GM18519 (cell line): ENCODE results near the gene SERPINA4.

Experiments used
- ATAC-seq: cut with Tn5 transposase; IDR thresholded peaks from one replicate; pipeline ENCODE4 v1.9.1; 2021; ENCODE audit warnings: mild to moderate bottlenecking, moderate library complexity; ENCODE audit not compliant: unreplicated experiment, low FRiP score

SERPINA4 gene

DNA sequence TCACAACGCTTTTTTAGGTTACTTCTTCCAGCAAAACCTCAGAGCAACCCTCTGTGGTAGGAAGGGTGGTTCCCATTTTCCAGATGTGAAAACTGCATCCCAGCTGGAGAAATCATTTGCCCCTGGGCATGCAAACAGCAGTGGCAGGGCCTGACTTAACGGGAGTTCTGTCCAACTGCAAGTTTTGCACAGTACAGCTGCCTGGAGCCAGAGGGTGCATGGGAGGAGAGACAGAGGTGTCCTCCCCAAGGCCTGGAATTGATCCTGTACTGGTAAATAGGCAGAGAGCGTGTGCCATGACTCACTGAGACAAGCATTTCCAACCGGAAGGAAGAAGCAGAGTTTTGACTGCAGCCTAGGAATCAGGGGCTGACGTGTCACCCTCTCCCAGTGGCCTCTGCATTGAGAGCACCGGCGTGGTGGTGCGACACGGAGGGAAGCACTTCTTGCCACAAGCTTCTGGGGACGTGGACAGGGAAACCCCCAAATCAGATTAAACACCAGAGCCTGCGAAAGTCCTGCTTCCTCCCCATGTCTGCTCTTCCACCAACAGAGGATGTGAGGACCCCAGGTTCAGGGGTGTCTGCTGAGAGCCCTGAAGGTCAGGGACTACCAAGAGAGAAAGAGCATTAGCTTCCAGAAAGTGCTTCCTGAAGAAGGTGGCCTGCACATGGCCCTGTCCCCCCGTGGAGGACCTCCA is 19.0 kb upstream of the SERPINA4 start:
- ATAC-seq, result no peak

DNA sequence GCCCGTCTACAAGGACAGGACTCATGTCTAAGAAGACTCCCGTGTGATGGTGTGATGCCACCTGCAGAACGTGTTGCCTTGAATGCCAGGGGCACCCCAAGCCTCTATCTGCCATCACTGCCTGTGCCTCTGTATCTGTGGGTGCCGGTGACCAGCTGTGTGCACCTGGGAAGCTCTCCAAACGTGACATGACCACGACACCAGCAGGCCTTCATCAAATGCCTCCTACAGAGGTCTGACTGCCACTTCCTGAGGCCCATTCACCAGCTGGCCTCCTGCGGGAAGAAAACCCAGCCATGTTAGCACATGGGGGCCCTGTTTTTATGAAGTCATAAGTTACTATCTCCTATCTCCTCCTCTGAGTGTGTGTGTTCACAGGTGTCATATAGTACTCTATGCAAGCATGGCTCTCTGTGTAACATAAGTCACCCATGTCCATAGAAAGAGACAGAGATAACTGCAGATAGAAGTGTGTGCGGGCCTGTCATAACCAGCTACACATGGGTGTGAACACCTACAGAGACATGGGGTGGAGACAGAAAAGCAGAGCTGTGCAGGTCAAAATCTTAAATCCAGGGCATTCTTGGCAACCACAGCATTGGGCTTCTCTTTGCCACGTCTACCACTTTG is 18.3 kb upstream of the SERPINA4 start:
- no peak for ATAC-seq

DNA sequence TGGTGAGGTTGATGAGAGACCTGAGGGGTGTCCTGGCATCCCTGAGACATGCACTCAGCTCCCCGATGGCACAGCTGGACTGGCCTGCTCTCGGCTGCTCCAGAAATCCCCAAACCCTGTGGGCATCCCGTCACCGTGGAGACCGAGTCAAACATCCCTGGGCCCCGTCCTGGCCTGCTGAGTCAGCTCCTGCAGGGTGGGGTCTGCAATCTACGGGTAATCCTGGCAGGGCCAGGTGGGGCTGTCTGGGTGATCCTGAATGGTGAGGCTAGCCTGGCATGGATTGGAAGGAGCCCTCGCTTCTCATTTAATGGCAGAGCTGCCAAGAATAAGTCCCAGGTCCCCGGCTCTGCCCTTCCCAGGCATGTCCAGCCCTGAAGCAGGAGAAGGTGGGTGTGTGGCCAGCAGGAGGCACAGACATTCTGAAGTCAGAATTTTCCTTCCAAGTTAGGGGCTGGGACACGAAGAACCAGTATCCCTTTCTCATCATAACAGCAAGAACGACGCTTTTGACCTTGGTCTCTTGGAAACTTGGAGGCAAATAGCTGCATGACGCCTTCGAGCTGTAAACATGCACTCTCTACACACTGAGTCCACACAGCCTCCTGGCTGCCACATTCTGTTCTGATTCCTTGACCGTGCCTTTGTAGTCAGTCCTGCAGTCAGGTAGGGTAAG is 17.7 kb upstream of the SERPINA4 start:
- ATAC-seq, result no peak

DNA sequence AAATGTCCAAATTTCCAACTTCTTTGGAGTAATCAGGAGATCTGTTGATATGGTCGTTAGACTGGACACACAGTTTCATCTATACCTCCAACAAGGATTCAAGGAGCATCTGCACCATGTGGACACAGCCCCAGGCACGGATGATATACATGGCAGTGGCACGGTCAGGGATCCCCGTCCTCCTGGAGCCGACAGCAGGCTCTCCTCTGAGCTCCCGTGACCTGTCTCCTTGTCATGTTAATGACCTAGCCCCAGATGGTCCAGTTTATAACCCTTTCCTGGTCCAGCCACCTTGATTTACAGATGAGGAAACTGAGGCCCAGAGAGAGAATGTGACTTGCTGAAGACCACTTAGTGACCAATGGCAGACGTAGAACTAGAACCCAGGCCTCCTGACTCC is 16.5 kb upstream of the SERPINA4 start:
- no peak for ATAC-seq

DNA sequence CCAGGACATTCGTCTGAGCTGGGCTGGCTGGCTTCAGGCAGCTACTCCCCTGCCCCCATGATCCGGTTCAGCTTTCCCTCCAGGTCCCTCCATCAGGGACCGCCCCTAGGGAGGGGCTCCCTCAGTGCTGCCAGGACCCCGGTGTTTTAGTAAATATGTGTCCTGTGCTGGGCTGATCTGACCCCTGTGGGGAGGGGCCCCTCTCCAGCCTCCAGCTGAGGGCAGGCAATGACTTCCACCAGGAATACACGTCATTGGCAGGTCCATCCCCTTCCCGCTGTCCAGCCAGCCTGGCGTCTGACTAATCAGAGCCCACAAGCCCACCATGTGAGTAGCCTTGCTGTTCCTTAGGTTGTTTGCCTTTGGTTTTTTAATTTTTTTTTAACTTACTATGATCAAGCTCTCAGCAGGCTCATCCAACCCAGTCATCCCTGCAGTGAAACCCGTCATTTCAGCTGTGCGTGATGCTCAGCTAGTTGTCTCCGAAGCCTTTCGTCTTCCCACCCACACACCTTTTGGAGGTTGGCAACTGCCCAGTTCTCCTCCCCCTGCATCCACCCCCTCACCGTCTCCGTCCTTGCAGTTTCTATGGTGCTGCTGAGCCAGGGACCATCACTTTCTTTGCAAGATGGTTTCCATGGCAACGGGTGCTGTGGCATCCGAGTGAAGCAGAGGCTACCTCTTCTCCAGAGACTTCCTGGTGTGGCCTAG is 16.0 kb upstream of the SERPINA4 start:
- ATAC-seq, result no peak

DNA sequence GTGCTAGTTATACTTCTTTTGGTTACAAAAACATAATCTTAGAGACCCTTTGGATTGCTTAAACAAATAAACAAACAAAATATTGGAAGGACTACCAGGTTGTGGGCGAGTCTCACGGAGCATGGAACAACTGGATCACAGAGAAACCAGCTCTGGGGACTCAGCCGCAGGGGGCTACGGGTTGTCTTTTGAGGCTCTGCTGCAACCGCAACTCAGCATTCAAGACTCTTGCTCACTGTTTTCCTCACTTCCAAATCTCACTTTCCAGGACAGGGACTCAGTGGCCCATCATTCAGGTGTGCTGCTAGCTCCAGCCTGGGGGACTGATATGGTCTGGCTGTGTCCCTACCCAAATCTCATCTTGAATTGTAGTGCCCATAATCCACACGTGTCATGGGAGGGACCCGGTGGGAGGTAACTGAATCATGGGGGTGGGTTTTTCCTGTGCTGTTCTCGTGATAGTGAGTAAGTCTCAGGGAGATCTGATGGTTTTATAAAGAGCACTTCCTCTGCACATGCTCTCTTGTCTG is 14.0 kb upstream of the SERPINA4 start:
- ATAC-seq, result no peak

DNA sequence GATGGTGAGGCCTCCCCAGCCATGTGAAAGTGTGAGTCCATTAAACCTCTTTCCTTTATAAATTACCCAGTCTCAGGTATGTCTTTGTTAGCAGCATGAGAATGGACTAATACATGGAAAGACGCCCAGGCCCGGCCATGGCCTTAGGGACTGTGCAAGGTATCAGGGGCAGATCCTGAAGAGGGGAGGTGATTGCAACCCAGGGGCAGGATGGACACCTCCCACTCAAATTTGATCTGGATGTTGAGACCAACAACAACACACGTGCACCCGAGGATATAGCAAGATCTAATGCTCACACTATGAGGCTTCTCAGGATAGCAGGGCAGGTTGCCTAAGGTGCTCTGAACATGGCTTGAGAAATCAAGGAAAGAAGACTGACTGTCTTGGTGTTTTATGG is 13.5 kb upstream of the SERPINA4 start:
- ATAC-seq, result no peak

DNA sequence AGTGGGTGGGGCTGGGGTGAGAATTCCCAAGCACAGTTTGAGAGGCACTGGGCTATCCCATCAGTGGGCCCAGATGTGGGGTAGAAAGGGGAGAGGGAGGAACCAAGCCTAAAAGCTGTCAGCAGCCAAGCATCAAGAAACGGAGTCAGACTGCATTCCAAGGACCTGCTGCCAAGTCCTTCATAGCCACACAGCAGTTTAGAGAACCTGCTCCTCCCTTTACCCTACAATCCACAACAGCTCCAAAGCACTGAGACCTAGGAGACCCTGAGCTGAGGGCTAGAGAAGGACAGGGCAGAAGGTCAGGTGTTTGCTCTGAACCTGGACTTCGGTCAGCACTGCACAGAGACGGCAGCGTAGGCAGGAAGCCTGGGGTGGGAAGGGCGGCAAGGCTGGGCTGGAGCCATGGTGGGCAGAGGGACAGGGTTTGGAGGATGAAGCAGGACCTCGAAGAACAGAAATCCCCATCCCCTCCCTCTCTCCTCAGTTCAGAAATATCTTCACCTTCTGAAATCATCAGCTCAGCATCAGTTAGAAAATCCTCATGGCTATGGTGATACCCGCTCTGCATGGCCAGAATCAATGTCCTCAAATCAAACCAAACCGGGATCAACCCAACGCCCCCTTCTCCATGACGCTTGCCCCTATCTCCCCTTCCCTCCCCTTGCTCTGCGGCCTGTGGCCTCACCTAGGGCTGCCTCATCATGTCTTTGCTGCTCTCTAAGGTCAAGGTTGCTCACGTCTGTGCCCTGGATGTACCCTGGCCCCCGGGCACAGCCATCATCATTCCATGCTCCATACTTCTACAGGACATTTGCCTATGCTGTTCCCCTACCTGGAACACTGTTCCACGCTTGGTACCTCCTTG is 12.9 kb upstream of the SERPINA4 start:
- no peak for ATAC-seq

DNA sequence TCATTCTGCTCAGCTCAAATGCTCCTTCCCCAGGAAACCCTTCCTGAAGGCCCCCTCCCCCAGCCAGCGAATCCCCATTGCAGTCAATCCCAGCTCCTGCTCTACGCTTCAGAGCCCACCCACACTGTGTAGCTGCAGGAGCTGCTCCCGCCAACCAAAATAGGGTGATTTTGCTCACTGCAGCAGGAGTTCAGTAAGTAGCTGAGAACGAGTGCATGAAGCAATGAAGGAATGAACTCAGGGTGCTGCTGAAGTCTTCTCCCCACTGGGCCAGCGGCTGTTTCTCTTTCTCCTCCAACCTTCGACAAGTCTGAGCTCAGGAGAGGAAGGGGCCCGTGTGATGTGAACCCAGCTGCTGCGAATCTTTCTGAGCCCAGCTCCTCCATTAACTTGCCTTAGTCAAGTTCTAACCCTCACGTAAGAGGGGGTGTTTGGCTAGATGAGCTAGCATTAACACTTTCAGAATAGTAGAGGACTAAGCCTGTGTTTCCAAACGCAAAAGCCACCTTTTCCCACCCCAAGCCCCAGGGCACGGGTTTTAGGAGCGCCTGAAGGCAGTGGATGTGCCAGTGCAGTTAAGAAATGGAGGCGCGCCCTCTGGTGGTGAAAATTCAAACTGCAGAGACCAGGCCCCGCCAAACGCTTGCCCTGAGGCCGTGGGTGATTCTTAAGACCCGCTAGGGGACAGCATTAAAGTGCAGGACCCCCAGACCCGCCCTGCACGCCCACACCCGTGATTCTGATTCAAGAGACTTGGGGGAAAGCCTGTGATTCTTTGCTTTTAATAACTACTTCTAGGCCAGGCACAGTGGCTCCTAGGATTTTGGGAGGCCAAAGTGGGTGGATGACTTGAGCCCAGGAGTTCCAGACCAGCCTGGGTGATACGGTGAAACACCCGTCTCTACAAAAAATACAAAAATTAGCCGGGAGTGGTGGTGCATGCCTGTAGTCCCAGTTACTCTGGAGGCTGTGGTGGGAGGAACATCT is 11.9 kb upstream of the SERPINA4 start:
- no peak for ATAC-seq

DNA sequence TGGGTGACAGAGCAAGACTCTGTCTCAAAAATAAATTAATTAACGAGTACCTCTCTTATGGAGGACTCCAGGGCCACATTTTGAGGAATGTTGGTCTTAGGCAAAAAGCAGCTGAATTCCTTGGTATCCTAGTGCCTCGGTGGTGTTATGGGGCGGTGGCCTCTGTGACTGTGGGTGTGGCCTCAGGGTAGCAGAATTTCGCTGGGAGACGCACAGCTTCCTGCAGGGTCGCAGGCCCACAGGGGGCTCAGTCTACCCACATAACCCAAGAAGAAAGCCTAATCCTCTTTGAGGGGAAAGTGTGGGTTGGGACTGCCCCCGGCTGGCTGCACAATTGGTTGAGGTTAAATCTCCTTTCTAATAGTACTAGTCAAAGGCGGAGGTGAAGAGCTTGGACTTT is 11.2 kb upstream of the SERPINA4 start:
- ATAC-seq, result no peak

DNA sequence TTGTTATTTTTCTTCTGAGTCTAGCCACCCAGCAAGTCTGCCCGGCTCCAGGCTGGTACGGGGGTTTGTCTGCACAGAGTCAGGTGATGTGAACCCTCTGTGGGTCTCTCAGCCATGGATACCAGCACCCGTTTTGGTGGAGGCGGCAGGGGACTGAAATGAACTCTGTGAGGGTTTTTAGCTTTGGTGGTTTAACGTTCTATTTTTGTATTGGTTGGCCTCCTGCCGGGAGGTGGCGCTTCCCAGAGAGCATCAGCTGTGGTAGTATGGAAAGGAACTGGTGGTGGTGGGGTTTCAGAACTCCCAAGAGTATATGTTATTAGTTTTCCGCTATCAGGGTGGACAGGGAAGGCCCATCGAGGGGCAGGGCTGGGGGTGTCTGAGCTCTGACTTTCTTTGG is 5.3 kb upstream of the SERPINA4 start:
- no peak for ATAC-seq

DNA sequence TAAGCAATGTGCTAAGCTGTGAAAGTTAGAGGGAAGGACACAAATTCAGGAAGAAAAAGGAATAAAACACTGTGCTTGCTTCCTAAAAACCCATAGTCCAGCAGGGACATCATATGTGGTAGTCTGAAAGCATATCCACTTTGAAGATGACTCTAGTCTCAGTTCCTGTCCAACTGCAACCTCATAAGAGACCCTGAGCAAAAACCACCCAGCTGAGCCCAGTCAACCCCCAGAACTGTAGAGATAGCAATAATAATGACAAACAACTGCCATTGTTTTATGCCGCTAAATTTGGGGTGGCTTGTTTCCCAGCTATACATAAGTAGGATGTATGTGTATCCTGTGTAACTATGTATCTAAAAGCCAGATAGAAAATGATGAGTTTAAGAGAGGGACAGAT is 3.9 kb upstream of the SERPINA4 start:
- no peak for ATAC-seq

DNA sequence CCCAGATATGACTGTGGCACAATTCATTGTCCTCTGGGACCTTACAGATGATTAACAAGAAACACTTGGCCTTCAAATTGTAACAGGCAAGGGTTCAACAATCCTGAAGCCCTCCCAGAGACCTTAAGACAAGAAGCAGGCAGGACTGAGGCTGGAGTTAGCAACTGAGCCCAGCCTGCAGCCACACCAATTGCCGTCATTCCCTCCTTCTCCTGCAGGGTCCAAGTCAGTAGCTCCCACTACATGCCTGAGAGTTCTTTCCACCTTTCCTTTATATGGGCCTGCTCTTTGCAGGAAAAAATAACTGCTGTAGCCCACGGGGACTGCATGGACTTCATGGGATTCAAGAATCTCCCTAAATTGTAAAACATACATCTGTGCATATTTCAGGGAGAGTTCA is 2.4 kb upstream of the SERPINA4 start:
- no peak for ATAC-seq

DNA sequence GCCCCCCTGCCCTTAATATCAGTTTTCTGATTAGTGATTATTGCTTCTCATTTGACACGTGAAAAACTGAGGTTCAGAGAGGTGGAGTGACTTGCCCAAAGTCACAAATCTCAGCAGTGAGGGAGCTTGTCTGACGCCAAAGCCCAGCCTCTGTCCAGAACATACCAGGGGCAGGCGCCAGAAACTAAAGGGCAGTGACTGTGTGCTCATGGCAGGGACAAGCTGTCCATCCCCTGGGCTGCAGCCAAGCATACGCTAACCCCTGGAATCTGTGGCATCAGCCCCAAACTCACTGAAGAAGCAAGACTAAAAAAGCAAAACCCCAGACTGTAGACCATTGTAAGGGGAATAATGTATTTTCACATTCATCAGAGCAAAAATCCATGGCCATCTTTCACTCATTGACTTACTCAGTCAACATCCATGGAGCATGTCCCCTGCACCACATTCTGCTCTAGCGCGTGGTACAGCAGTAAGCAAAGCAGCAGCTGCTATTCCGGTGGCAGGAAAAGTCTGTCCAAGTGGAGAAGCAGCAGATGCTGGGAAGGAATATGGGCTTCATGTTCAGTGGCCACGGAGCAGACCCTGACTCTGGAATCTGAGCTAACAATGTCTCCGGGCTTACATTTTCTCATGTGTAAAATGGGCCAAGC is 1.5 kb upstream of the SERPINA4 start:
- no peak for ATAC-seq

DNA sequence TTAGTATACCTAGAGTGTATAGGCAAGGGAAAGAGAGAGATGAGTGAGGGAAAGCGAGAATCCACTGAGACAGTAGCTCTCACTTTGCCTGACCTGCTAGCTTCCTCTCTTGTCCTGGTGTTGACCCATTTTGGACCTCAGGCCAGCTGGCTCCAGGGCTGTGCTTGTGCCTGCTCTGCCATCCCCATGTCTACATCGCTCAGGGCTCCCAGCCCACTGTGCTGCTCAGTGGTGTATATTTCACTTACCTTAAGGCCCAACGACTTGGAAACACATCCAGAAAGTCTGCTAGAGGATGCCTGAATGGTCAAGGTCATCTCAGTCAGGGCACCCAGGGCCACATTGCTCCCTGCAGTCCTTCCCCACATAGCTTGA is 964 bp upstream of the SERPINA4 start:
- no peak for ATAC-seq

DNA sequence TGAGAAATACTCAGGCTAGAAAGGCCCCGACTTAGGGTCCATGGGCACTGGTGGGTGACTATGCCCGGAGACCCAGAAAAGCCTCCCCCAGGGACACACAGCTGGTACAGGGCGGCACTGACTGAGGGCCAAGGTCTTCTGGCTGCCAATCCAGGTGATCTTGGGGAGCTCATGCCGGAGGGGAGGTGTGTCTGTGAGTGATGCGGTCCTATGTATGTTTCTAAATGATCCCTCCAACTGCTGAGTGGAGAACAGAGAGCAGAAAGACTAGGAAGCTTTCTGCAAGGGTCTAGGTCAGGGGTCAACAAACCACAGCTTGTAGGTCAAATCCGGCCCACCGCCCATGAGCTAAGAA is 391 bp downstream of the SERPINA4 start:
- ATAC-seq, result no peak

DNA sequence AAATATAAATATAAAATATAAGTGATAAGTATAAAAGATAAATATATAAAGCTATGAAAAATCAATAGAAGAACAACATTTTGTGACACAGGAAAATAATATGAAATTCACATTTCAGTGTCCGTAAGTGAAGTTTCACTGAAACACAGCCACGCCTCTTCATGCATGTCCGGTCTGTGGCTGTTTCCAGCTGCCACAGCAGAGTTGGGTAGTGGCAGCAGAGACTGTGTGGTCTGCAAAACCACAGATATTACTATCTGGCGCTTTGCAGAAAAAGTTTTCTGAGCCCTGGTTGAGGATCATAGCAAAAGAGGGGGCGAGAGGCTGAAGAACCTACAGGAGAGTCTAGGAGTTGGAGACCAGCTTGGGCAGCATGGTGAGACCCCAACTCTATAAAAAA is 780 bp downstream of the SERPINA4 start:
- ATAC-seq, result no peak
